Upper lobe of left lung (tissue), 4 donors: ENCODE data around the gene FADS6.

Experiments
- EP300 ChIP-seq, 4 donors: sonication (generic); formaldehyde crosslinking; IDR thresholded peaks; one replicate each; pipeline ENCODE4 v1.5.1; 2017; ENCODE audit warnings: antibody characterized with exemption in 4 of 4, control low read depth in 2 of 4
- POLR2A ChIP-seq, 4 donors: fragments of 450-650 bp; IDR thresholded peaks; one replicate each; pipeline ENCODE4 v1.5.1; 2016 to 2017; ENCODE audit warnings: antibody characterized with exemption in 4 of 4, mild to moderate bottlenecking in 2 of 4
- TF ChIP-seq, protein P1 (sequence below), 6 experiments: fragments of 450-650 bp in 4 of 6; fragments of 200-600 bp in 2 of 6; sonication (generic) in 2 of 6; IDR thresholded peaks; one replicate each; pipeline ENCODE4 v1.5.1; 2016 to 2019; ENCODE audit warnings: antibody characterized with exemption in 6 of 6

DNA sequence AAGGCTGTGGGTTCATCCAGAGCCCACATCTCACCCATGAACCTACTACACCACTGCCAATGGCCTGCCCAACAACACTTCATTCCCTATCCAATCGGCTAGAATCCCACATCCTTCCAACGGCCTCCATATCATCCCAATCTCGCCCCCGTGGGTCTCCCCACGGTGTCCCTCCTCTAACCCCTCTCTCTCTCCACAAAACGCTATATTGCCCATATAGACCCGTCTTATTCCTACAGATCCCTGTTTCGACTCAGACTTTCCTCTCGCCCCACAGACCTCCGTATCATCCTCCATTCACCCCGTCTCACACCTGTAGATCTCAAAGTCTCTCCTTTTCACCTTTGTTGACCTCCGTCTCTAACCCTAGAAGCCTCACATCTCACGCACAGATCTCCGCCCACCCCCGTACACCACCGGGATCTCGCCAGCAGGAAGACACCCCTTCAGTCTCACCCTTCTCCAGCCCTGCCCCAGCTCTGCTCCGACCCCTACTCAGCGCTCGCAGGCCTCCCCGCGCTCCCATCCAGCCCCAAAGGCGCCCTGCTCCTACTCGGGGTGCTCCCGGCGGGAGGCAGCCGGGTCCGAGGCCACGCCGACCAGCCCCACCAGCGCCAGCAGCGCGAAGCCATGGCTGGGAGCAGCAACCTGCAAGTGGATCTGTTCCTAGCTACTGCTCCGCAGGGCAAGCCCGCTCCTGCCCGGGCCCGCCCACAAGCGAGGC, 21.0 kb downstream of the FADS6 start, which contains the start of gene FDXR:
- TF ChIP-seq EP300 (IDR thresholded peaks at IDR 0.05) (no peak), POLR2A (IDR thresholded peaks at IDR 0.05) (peak in 3 of 4 donors; percentile 34 to 61 (median 59))
- TF ChIP-seq, protein P1, sequence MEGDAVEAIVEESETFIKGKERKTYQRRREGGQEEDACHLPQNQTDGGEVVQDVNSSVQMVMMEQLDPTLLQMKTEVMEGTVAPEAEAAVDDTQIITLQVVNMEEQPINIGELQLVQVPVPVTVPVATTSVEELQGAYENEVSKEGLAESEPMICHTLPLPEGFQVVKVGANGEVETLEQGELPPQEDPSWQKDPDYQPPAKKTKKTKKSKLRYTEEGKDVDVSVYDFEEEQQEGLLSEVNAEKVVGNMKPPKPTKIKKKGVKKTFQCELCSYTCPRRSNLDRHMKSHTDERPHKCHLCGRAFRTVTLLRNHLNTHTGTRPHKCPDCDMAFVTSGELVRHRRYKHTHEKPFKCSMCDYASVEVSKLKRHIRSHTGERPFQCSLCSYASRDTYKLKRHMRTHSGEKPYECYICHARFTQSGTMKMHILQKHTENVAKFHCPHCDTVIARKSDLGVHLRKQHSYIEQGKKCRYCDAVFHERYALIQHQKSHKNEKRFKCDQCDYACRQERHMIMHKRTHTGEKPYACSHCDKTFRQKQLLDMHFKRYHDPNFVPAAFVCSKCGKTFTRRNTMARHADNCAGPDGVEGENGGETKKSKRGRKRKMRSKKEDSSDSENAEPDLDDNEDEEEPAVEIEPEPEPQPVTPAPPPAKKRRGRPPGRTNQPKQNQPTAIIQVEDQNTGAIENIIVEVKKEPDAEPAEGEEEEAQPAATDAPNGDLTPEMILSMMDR (IDR thresholded peaks at IDR 0.05), result peak in 1 of 6 experiments; percentile 19
